ENCODE results near the gene TK1.

- TF ChIP-seq POLR2A (IDR thresholded peaks at IDR 0.05), result no peak
- TF ChIP-seq, protein P1, sequence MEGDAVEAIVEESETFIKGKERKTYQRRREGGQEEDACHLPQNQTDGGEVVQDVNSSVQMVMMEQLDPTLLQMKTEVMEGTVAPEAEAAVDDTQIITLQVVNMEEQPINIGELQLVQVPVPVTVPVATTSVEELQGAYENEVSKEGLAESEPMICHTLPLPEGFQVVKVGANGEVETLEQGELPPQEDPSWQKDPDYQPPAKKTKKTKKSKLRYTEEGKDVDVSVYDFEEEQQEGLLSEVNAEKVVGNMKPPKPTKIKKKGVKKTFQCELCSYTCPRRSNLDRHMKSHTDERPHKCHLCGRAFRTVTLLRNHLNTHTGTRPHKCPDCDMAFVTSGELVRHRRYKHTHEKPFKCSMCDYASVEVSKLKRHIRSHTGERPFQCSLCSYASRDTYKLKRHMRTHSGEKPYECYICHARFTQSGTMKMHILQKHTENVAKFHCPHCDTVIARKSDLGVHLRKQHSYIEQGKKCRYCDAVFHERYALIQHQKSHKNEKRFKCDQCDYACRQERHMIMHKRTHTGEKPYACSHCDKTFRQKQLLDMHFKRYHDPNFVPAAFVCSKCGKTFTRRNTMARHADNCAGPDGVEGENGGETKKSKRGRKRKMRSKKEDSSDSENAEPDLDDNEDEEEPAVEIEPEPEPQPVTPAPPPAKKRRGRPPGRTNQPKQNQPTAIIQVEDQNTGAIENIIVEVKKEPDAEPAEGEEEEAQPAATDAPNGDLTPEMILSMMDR (IDR thresholded peaks at IDR 0.05), result no peak
Measured at GRCh38 chr17:78129351-78130089, 57.3 kb downstream of the TK1 start.

All from heart left ventricle (tissue), 13 donors.